ENCODE results near the gene PHF20.

DNA sequence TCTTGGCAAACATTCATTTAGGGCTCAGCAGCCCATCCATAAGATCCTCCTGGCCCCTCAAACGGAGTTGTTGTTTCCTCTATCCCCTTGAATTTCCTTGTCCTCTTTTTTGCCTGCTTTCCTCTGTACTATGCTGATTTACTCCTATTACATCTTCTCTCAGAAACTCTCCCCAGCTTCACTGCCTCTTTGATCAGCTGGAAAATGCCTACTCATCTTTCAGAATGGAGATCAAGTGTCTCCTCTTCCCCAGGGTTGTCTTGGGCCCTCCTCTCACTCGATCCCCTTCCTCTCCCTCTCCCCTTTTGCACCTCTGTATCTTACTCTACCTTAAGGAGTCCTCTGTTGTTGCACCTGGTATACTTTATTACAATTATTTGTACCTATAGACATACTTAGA lies 60.2 kb downstream of the PHF20 start:
- TF ChIP-seq, protein P1, sequence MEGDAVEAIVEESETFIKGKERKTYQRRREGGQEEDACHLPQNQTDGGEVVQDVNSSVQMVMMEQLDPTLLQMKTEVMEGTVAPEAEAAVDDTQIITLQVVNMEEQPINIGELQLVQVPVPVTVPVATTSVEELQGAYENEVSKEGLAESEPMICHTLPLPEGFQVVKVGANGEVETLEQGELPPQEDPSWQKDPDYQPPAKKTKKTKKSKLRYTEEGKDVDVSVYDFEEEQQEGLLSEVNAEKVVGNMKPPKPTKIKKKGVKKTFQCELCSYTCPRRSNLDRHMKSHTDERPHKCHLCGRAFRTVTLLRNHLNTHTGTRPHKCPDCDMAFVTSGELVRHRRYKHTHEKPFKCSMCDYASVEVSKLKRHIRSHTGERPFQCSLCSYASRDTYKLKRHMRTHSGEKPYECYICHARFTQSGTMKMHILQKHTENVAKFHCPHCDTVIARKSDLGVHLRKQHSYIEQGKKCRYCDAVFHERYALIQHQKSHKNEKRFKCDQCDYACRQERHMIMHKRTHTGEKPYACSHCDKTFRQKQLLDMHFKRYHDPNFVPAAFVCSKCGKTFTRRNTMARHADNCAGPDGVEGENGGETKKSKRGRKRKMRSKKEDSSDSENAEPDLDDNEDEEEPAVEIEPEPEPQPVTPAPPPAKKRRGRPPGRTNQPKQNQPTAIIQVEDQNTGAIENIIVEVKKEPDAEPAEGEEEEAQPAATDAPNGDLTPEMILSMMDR (IDR thresholded peaks at IDR 0.05; ENCODE audit: insufficient read depth, low read depth, low read length) = no peak
- TF ChIP-seq EZH2 (IDR thresholded peaks at IDR 0.05; ENCODE audit: insufficient read depth, low read length) = no peak

Measured in astrocyte (in vitro differentiated cells and primary cell).